H1 (cell line): ENCODE data around the gene PDE8A. TPM values are rescaled to one million over a fixed set of nuclear protein-coding genes. Genes with fewer than 3 reads are reported as not detected.

ENCODE experiments used
- CTCF ChIA-PET: fragments of 300-600 bp; sonication (Branson Sonifier 250); formaldehyde crosslinking; loops from one replicate; lab custom pipeline; 2021; ENCODE audit not compliant: partially characterized antibody; lab: Charles Lee
- POLR2A ChIA-PET: fragments of 300-600 bp; sonication (Branson Sonifier 250); formaldehyde crosslinking; loops from one replicate; lab custom pipeline; 2021; ENCODE audit warnings: inconsistent platforms; ENCODE audit not compliant: partially characterized antibody; lab: Charles Lee
- DNase-seq, 2 experiments: peaks; one replicate each; pipeline versions ENCODE4 v3.0.0 to v3.0.0-alpha.2; 2010 to 2022; ENCODE audit warnings: low spot score in 2 of 2, low read depth in 1 of 2, mixed read lengths in 1 of 2
- FAIRE-seq: peaks from 2 replicates; lab custom pipeline; 2011; peaks lifted over from hg19 to GRCh38; lab: Jason Lieb, UNC
- H2AFZ ChIP-seq: 2 replicates; pipeline ENCODE4 v1.8.1; 2012; ENCODE audit warnings: low read length, inconsistent platforms
- H2AK5ac ChIP-seq: 2 replicates; pipeline ENCODE4 v1.6.1; 2013; ENCODE audit warnings: low read depth, low read length
- H2BK120ac ChIP-seq: replicated peaks from 2 replicates; pipeline ENCODE3; 2013; ENCODE audit warnings: low read depth, low read length, inconsistent platforms
- H2BK12ac ChIP-seq: 2 replicates; pipeline ENCODE4 v1.6.1; 2013; ENCODE audit warnings: low read depth, low read length
- H2BK15ac ChIP-seq: 2 replicates; pipeline ENCODE4 v1.6.1; 2013; ENCODE audit warnings: low read length
- H2BK20ac ChIP-seq: 2 replicates; pipeline ENCODE4 v1.6.1; 2013; ENCODE audit warnings: low read length
- H2BK5ac ChIP-seq: 2 replicates; pipeline ENCODE4 v1.6.1; 2013; ENCODE audit warnings: low read depth, low read length
- H3K14ac ChIP-seq: 2 replicates; pipeline ENCODE4 v1.6.1; 2013; ENCODE audit warnings: inconsistent platforms; ENCODE audit not compliant: insufficient read length
- H3K18ac ChIP-seq: 2 replicates; pipeline ENCODE4 v1.6.1; 2013; ENCODE audit warnings: low read length; ENCODE audit errors: extremely low read depth
- H3K23ac ChIP-seq: 2 replicates; pipeline ENCODE4 v1.6.1; 2013; ENCODE audit warnings: inconsistent platforms; ENCODE audit not compliant: insufficient read length
- H3K23me2 ChIP-seq: 2 replicates; pipeline ENCODE4 v1.6.1; 2013; ENCODE audit warnings: low read depth, low read length
- H3K27ac ChIP-seq: 2 replicates; pipeline ENCODE4 v1.6.1; 2011; ENCODE audit warnings: low read depth, low read length, inconsistent platforms
- H3K27me3 ChIP-seq, 4 experiments: replicated peaks in 1 of 4; 1 replicate in 1 of 4; 2 replicates in 3 of 4; pipeline versions ENCODE4 v1.6.1 to v1.8.1; 2011 to 2013; ENCODE audit warnings: low read length in 3 of 4, mild to moderate bottlenecking in 3 of 4, inconsistent platforms in 2 of 4, mixed read lengths in 2 of 4, moderate library complexity in 1 of 4; ENCODE audit not compliant: control insufficient read depth in 3 of 4, insufficient read depth in 3 of 4; ENCODE audit errors: extremely low read depth in 1 of 4
- H3K36me3 ChIP-seq, 4 experiments: 2 replicates each; pipeline versions ENCODE4 v1.6.1 to v1.8.1; 2011 to 2013; ENCODE audit warnings: mild to moderate bottlenecking in 4 of 4, low read length in 3 of 4, moderate library complexity in 2 of 4, control low read depth in 1 of 4, inconsistent platforms in 1 of 4; ENCODE audit not compliant: insufficient read depth in 4 of 4, control insufficient read depth in 2 of 4
- H3K4ac ChIP-seq: replicated peaks from 2 replicates; pipeline ENCODE3; 2013; ENCODE audit warnings: low read length, low read depth, mixed read lengths, inconsistent platforms; ENCODE audit not compliant: insufficient read length
- H3K4me1 ChIP-seq, 4 experiments: replicated peaks in 1 of 4; 1 replicate in 1 of 4; 2 replicates in 3 of 4; pipeline versions ENCODE4 v1.6.1 to v1.8.1; 2011 to 2013; ENCODE audit warnings: low read length in 3 of 4, inconsistent platforms in 2 of 4, mixed read lengths in 1 of 4; ENCODE audit not compliant: insufficient read depth in 4 of 4, control insufficient read depth in 3 of 4
- H3K4me2 ChIP-seq, 2 experiments: 2 replicates each; pipeline versions ENCODE4 v1.6.1 to v1.8.1; 2011 to 2013; ENCODE audit warnings: low read depth in 2 of 2, low read length in 2 of 2, control low read depth in 1 of 2, inconsistent platforms in 1 of 2, mild to moderate bottlenecking in 1 of 2; ENCODE audit not compliant: insufficient read depth in 1 of 2
- H3K4me3 ChIP-seq, 4 experiments: fragments of 200-600, 300-600 bp in 1 of 4; sonication (generic), shearing (Covaris generic), sonication (Bioruptor Twin) in 1 of 4; 2 replicates each; pipeline versions ENCODE4 v1.5.1 to v1.8.1; 2011 to 2016; ENCODE audit warnings: low read length in 4 of 4, low read depth in 3 of 4, control low read depth in 2 of 4, inconsistent platforms in 2 of 4, mild to moderate bottlenecking in 2 of 4, mixed read lengths in 1 of 4, moderate library complexity in 1 of 4; ENCODE audit not compliant: insufficient read depth in 2 of 4; ENCODE audit errors: extremely low read depth in 1 of 4
- H3K56ac ChIP-seq: replicated peaks from 2 replicates; pipeline ENCODE3; 2013; ENCODE audit warnings: low read depth, mild to moderate bottlenecking, mixed read lengths, low read length, inconsistent platforms; ENCODE audit not compliant: insufficient read length
- H3K79me1 ChIP-seq: 2 replicates; pipeline ENCODE4 v1.6.1; 2013; ENCODE audit warnings: low read depth, low read length, control low read depth
- H3K79me2 ChIP-seq, 2 experiments: 2 replicates each; pipeline versions ENCODE4 v1.6.1 to v1.8.1; 2012 to 2013; ENCODE audit warnings: low read length in 2 of 2, mild to moderate bottlenecking in 2 of 2, inconsistent platforms in 1 of 2; ENCODE audit not compliant: insufficient read depth in 2 of 2, control insufficient read depth in 1 of 2
- H3K9ac ChIP-seq, 4 experiments: replicated peaks in 1 of 4; 1 replicate in 1 of 4; 2 replicates in 3 of 4; pipeline versions ENCODE4 v1.6.1 to v1.8.1; 2011 to 2013; ENCODE audit warnings: low read depth in 3 of 4, low read length in 3 of 4, control low read depth in 2 of 4, mild to moderate bottlenecking in 2 of 4, moderate library complexity in 2 of 4, inconsistent platforms in 1 of 4; ENCODE audit errors: extremely low read depth in 1 of 4
- H3K9me3 ChIP-seq, 2 experiments: 2 replicates each; pipeline versions ENCODE4 v1.6.1 to v1.8.1; 2012 to 2013; ENCODE audit warnings: mild to moderate bottlenecking in 2 of 2, moderate library complexity in 2 of 2, control low read depth in 1 of 2, inconsistent platforms in 1 of 2, low read depth in 1 of 2, low read length in 1 of 2, mixed read lengths in 1 of 2; ENCODE audit not compliant: insufficient read depth in 2 of 2
- H4K20me1 ChIP-seq, 2 experiments: replicated peaks in 1 of 2; 2 replicates each; pipeline versions ENCODE3 to v1.8.1; 2011 to 2013; ENCODE audit warnings: inconsistent platforms in 2 of 2, low read length in 2 of 2, mild to moderate bottlenecking in 1 of 2; ENCODE audit not compliant: insufficient read depth in 2 of 2, control insufficient read depth in 1 of 2
- H4K5ac ChIP-seq: 2 replicates; pipeline ENCODE4 v1.6.1; 2013; ENCODE audit warnings: low read length, low read depth, mixed read lengths, inconsistent platforms; ENCODE audit not compliant: insufficient read length
- H4K8ac ChIP-seq: 2 replicates; pipeline ENCODE4 v1.8.0; 2013; ENCODE audit warnings: mild to moderate bottlenecking, moderate library complexity, low read length, inconsistent platforms; ENCODE audit not compliant: insufficient read depth; ENCODE audit errors: extremely low read depth
- H4K91ac ChIP-seq: replicated peaks from 2 replicates; pipeline ENCODE3; 2013; ENCODE audit warnings: low read length, mixed read lengths, inconsistent platforms; ENCODE audit not compliant: insufficient read length
- NANOG ChIP-seq: IDR thresholded peaks from 2 replicates; pipeline ENCODE4 v1.6.1; 2011; ENCODE audit warnings: low read length, low read depth, mild to moderate bottlenecking, inconsistent platforms; ENCODE audit not compliant: insufficient read depth, poor library complexity, severe bottlenecking
- RNF2 ChIP-seq: fragments of 200-900, 300-1000 bp; sonication (generic); IDR thresholded peaks from 2 replicates; pipeline ENCODE4 v1.7.1; 2016; ENCODE audit warnings: borderline replicate concordance, low read depth, mild to moderate bottlenecking, antibody characterized with exemption, low read length; ENCODE audit not compliant: poor library complexity, severe bottlenecking; ENCODE audit errors: missing control alignments
- WGBS, 2 experiments: shearing (Covaris generic) in 1 of 2; methylation state at CpG; one replicate each; pipeline versions ENCODE4 v1.1.6 to v1.1.7; 2013 to 2015; ENCODE audit warnings: low lambda C conversion rate in 2 of 2, mixed read lengths in 2 of 2, inconsistent platforms in 1 of 2, low coverage in 1 of 2, missing lambda C conversion rate in 1 of 2; ENCODE audit not compliant: insufficient replicate concordance in 2 of 2, insufficient coverage in 1 of 2, insufficient read length in 1 of 2; ENCODE audit errors: extremely low coverage in 1 of 2, missing lambda C conversion rate in 1 of 2; 5-methylcytosine and 5-hydroxymethylcytosine counted together
- polyA plus RNA-seq, 7 experiments: library from polyadenylated mRNA; depleted of rRNA in 3 of 7; stranded (reverse) in 5 of 7; unstranded in 2 of 7; fragments of >200 nt in 5 of 7; fragments of 200-250 nt in 2 of 7; gene quantifications; 1 replicate in 5 of 7; 2 replicates in 1 of 7; 4 replicates in 1 of 7; pipeline versions ENCODE4 v1.2.1 to v1.2.3, GENCODE V29; 2011 to 2013; ENCODE audit warnings: missing spikeins in 2 of 7, mixed read lengths in 2 of 7
- total RNA-seq: library from RNA; stranded (reverse); fragmentation: NEBNext Ultra II Directional; extraction: Animal tissue kit (Norgen Biotek cat#: 25700); gene quantifications from 2 replicates; pipeline ENCODE4 v1.2.1, GENCODE V29; 2021

Gene PDE8A
- total and polyA plus RNA-seq, 2 of the 8 experiments (the other 6 are each of a cell fraction or from before 2014, with no cell fraction given), result 6.9 to 7.8 TPM

- Histone ChIP-seq H3K23ac (no peak overlapping the region), H3K79me1 (no peaks in the 10 kb centered on the region), H3K4ac (no peak overlapping the region), H3K4me1 (peaks cover 2 to 5% (median 4%) of the 10 kb centered on the region in 4 experiments; a peak in 4 of 7 replicates), H2AK5ac (no peak overlapping the region), H3K9ac (no peak overlapping the region), H3K4me3 (no peak overlapping the region), H4K20me1 (no peaks in the 10 kb centered on the region), H3K79me2 (no peaks in the 10 kb centered on the region), H2BK12ac (no peak overlapping the region), H3K9me3 (no peaks in the 10 kb centered on the region), H3K27me3 (no peaks in the 10 kb centered on the region), H2AFZ (no peak overlapping the region), H2BK20ac (no peak overlapping the region), H3K36me3 (no peaks in the 10 kb centered on the region), H4K5ac (no peak overlapping the region), H3K4me2 (no peak overlapping the region), H3K18ac (no peak overlapping the region), H2BK120ac (no peak overlapping the region), H4K91ac (no peak overlapping the region), H4K8ac (no peak overlapping the region), H3K14ac (no peak overlapping the region), H3K27ac (no peak overlapping the region), H3K23me2 (no peaks in the 10 kb centered on the region), H2BK5ac (no peak overlapping the region), H2BK15ac (no peak overlapping the region), H3K56ac (no peak overlapping the region)
- FAIRE-seq, result no peak
- WGBS, 2 experiments, result 80% methylated on average over 5 of the region's 5 CpGs; no CpG with 5 or more reads in 1 of the 2 experiments
- no peak for DNase-seq
- ChIA-PET POLR2A (no interaction called here), CTCF (no interaction called here)
- no peak for TF ChIP-seq RNF2
- TF ChIP-seq NANOG, result no peak
These were observed 167.9 kb downstream of the PDE8A start for GRCh38 chr15:85149465-85150129.
